Activated B cell treated with CpG ODN at 0.5 μM for 24 hours (primary cell): ENCODE data around the gene MOG. TPM values are rescaled to one million over a fixed set of nuclear protein-coding genes. Genes with fewer than 3 reads are reported as not detected.

Experiments
- ATAC-seq: fragments of 200-7000 bp; cut with Tn5 transposase; one replicate; pipeline ENCODE4 v1.10.0; 2021; ENCODE audit warnings: low read depth, mild to moderate bottlenecking, moderate library complexity
- CTCF ChIA-PET: fragments of 350-600 bp; sonication (Branson Sonifier 250); formaldehyde crosslinking; loops from one replicate; lab custom pipeline; 2021; ENCODE audit warnings: antibody characterized with exemption; lab: Charles Lee
- POLR2A ChIA-PET: fragments of 350-600 bp; sonication (Branson Sonifier 250); formaldehyde crosslinking; loops from one replicate; lab custom pipeline; 2021; ENCODE audit warnings: antibody characterized with exemption; lab: Charles Lee
- DNase-seq: peaks from one replicate; pipeline ENCODE4 v3.0.0; 2022
- H3K27ac Mint-ChIP-seq: one replicate; pipeline ENCODE4 v1.8.0; 2020; ENCODE audit warnings: mixed read lengths
- H3K27me3 Mint-ChIP-seq: one replicate; pipeline ENCODE4 v1.8.0; 2021; ENCODE audit warnings: mixed read lengths
- H3K36me3 Mint-ChIP-seq: one replicate; pipeline ENCODE4 v1.8.0; 2021; ENCODE audit warnings: low read depth, mixed read lengths
- H3K4me1 Mint-ChIP-seq: one replicate; pipeline ENCODE4 v1.8.0; 2021; ENCODE audit warnings: mixed read lengths
- H3K4me3 Mint-ChIP-seq: one replicate; pipeline ENCODE4 v1.8.0; 2020; ENCODE audit warnings: mild to moderate bottlenecking, mixed read lengths
- H3K9me3 Mint-ChIP-seq: one replicate; pipeline ENCODE4 v1.8.0; 2020; ENCODE audit warnings: mixed read lengths
- CTCF ChIP-seq: fragments of 200-600 bp; IDR thresholded peaks from one replicate; pipeline ENCODE4 v1.8.0; 2022; ENCODE audit warnings: antibody characterized with exemption, mild to moderate bottlenecking
- intact Hi-C: fragments of 100-400 bp; cut with micrococcal nuclease; formaldehyde crosslinking; loops from one replicate; pipeline ENCODE4 v1.15.1; 2024
- total RNA-seq: library from RNA; stranded (reverse); gene quantifications from 2 replicates; pipeline ENCODE4 v1.2.3, GENCODE V29; 2022

Gene MOG
- total RNA-seq, 1 donor from 2014 or later = not detected

GRCh38 chr6:29633534-29633905 lies 23.4 kb upstream of the MOG start:
- TF ChIP-seq CTCF = no peak
- peak overlapping the region; percentile 84 for H3K4me3 Mint-ChIP-seq
- ChIA-PET POLR2A (interaction anchor here (0.5 to 2.2 kb wide), 10 partner anchors 8 to 1247 kb away, joined by 3 to 47 read pairs (median 4); no protein-coding TSS in a partner anchor), CTCF (interaction anchor here (0.7 to 4.8 kb wide), 4 partner anchors 14 to 20 kb away, joined by 3 to 30 read pairs (median 10); no protein-coding TSS in a partner anchor)
- DNase-seq = no peak
- H3K9me3 Mint-ChIP-seq = no peaks in the 10 kb centered on the region
- intact Hi-C loops = loop anchor here (5.0 kb wide), 1 partner anchor 114 kb away; no protein-coding TSS in a partner anchor
- peak; percentile 1 for ATAC-seq
- peak overlapping the region; percentile 86 for H3K27ac Mint-ChIP-seq
- peaks cover 65% of the 10 kb centered on the region for H3K4me1 Mint-ChIP-seq
- H3K36me3 Mint-ChIP-seq = peaks cover 17% of the 10 kb centered on the region
- no peaks in the 10 kb centered on the region for H3K27me3 Mint-ChIP-seq

GRCh38 chr6:29637247-29637646 lies 19.6 kb upstream of the MOG start:
- ChIA-PET POLR2A (no interaction called here), CTCF (interaction anchor here (4.8 kb wide), 1 partner anchor 13 kb away, joined by 30 read pairs; no protein-coding TSS in a partner anchor)
- Mint-ChIP-seq H3K27ac (no peak overlapping the region), H3K4me3 (no peak overlapping the region), H3K36me3 (peaks cover 6% of the 10 kb centered on the region), H3K4me1 (peaks cover 40% of the 10 kb centered on the region), H3K9me3 (no peaks in the 10 kb centered on the region), H3K27me3 (no peaks in the 10 kb centered on the region)
- ATAC-seq (no peak), DNase-seq (no peak)
- TF ChIP-seq CTCF = no peak
- intact Hi-C loops = no loop called here

- Mint-ChIP-seq H3K4me1 (peaks cover 13% of the 10 kb centered on the region), H3K27ac (peak overlapping the region; percentile 80), H3K27me3 (no peaks in the 10 kb centered on the region), H3K4me3 (peak overlapping the region; percentile 16), H3K36me3 (no peaks in the 10 kb centered on the region), H3K9me3 (no peaks in the 10 kb centered on the region)
- no peak for TF ChIP-seq CTCF
- ChIA-PET CTCF (interaction anchor here (0.7 to 3.3 kb wide), 3 partner anchors 9 to 97 kb away, joined by 3 to 22 read pairs (median 20); no protein-coding TSS in a partner anchor), POLR2A (interaction anchor here (1.3 to 1.4 kb wide), 3 partner anchors 9 to 12 kb away, joined by 4 to 7 read pairs (median 4); partner anchors contain the start of gene GABBR1)
- DNase-seq = no peak
- intact Hi-C loops = loop anchor here (10.0 kb wide), 1 partner anchor 303 kb away; the partner anchor contains the start of gene HLA-A
- peak; percentile 31 for ATAC-seq
Observed at GRCh38 chr6:29641430-29642148, 15.3 kb upstream of the MOG start.

GRCh38 chr6:29647927-29648642 lies 8.8 kb upstream of the MOG start:
- no peak overlapping the region for H3K4me3 Mint-ChIP-seq
- POLR2A ChIA-PET = interaction anchor here (1.0 to 3.3 kb wide), 3 partner anchors 15 to 74 kb away, joined by 8 to 47 read pairs (median 18); partner anchors contain the start of gene GABBR1
- intact Hi-C loops = loop anchor here (10.0 kb wide), 1 partner anchor 297 kb away; the partner anchor contains the start of gene HLA-A

More at GRCh38 chr6:29647927-29648642, 8.8 kb upstream of the MOG start:
- no peak overlapping the region for H3K27ac Mint-ChIP-seq
- ATAC-seq (no peak), DNase-seq (no peak)
- H3K9me3 Mint-ChIP-seq = no peaks in the 10 kb centered on the region
- no peaks in the 10 kb centered on the region for H3K27me3 Mint-ChIP-seq
- H3K4me1 Mint-ChIP-seq = peaks cover 17% of the 10 kb centered on the region
- TF ChIP-seq CTCF = no peak
- CTCF ChIA-PET = interaction anchor here (1.4 to 1.8 kb wide), 2 partner anchors 14 to 483 kb away, joined by 3 to 5 read pairs; no protein-coding TSS in a partner anchor
- H3K36me3 Mint-ChIP-seq = no peaks in the 10 kb centered on the region
